A673 (cell line): ENCODE data around the gene C16orf54. TPM values are rescaled to one million over a fixed set of nuclear protein-coding genes. Genes with fewer than 3 reads are reported as not detected.
"Not testable (repeated sequence)": the region's sequence is repeated elsewhere in the genome, so short reads cannot be mapped to it uniquely, and the experiment has no call there.

Experiments
- BruUV-seq: library from RNA; stranded (reverse); fragments of 400-500 nt; replicated peaks from 2 replicates; lab custom pipeline; 2021; lab: Mats Ljungman, UMichigan
- CTCF ChIA-PET: fragments of 300-600 bp; sonication (Branson Sonifier 250); formaldehyde crosslinking; loops from one replicate; lab custom pipeline; 2022; ENCODE audit warnings: antibody characterized with exemption; lab: Charles Lee
- POLR2A ChIA-PET: fragments of 300-600 bp; sonication (Branson Sonifier 250); formaldehyde crosslinking; loops from one replicate; lab custom pipeline; 2022; ENCODE audit warnings: antibody characterized with exemption; ENCODE audit not compliant: low non-redundant PET; lab: Charles Lee
- DNase-seq: peaks from one replicate; pipeline ENCODE4 v3.0.0-alpha.2; 2015; ENCODE audit warnings: low spot score
- H3K27ac ChIP-seq: fragments of 200-600 bp; sonication (generic); 2 replicates; pipeline ENCODE4 v1.5.1; 2016; ENCODE audit warnings: mixed run types, low read depth, mild to moderate bottlenecking, mixed read lengths, antibody characterized with exemption, low read length; ENCODE audit not compliant: poor library complexity, severe bottlenecking
- H3K27me3 ChIP-seq: fragments of 200-600 bp; sonication (generic); replicated peaks from 2 replicates; pipeline ENCODE4 v1.6.1; 2017; ENCODE audit warnings: mixed run types, low read depth, mild to moderate bottlenecking, mixed read lengths, antibody characterized with exemption, low read length; ENCODE audit not compliant: insufficient read depth, poor library complexity
- H3K36me3 ChIP-seq: fragments of 200-600 bp; sonication (generic); 2 replicates; pipeline ENCODE4 v1.6.1; 2016; ENCODE audit warnings: mixed run types, mild to moderate bottlenecking, mixed read lengths, antibody characterized with exemption, low read length; ENCODE audit not compliant: insufficient read depth, poor library complexity, severe bottlenecking
- H3K4me1 ChIP-seq: fragments of 200-600 bp; sonication (generic); 2 replicates; pipeline ENCODE4 v1.6.1; 2017; ENCODE audit warnings: mixed run types, mild to moderate bottlenecking, mixed read lengths, antibody characterized with exemption, low read length; ENCODE audit not compliant: insufficient read depth, poor library complexity, severe bottlenecking
- H3K4me3 ChIP-seq: fragments of 200-600 bp; sonication (generic); 2 replicates; pipeline ENCODE4 v1.5.1; 2016; ENCODE audit warnings: low read depth, mixed run types, mild to moderate bottlenecking, mixed read lengths, low read length; ENCODE audit not compliant: poor library complexity, severe bottlenecking
- H3K9me3 ChIP-seq: fragments of 200-600 bp; sonication (generic); 2 replicates; pipeline ENCODE4 v1.6.1; 2016; ENCODE audit warnings: mixed run types, low read depth, mild to moderate bottlenecking, mixed read lengths, antibody characterized with exemption, low read length; ENCODE audit not compliant: poor library complexity, severe bottlenecking
- CTCF ChIP-seq: fragments of 300-800, 200-600 bp; sonication (generic); conservative IDR thresholded peaks from 2 replicates; pipeline ENCODE4 v1.5.1; 2017; ENCODE audit warnings: low read depth, mild to moderate bottlenecking, antibody characterized with exemption, low read length, moderate library complexity, mixed read lengths
- EZH2 ChIP-seq: fragments of 200-600 bp; sonication (generic); IDR thresholded peaks from 2 replicates; pipeline ENCODE4 v1.6.1; 2017; ENCODE audit warnings: borderline replicate concordance, low read depth, mild to moderate bottlenecking, mixed read lengths, antibody characterized with exemption, low read length; ENCODE audit not compliant: poor library complexity, severe bottlenecking
- intact Hi-C: fragments of 100-400 bp; cut with micrococcal nuclease; formaldehyde crosslinking; loops from one replicate; pipeline ENCODE4 v1.10.0; 2022; ENCODE audit not compliant: unreplicated experiment
- total RNA-seq: library from RNA; stranded (reverse); gene quantifications from 2 replicates; pipeline ENCODE4 v1.2.3, GENCODE V29; 2021

Gene C16orf54
- total RNA-seq, 1 experiment from 2014 or later: not detected

GRCh38 chr16:29696881-29697331, 48.9 kb downstream of the C16orf54 start:
- no peak for TF ChIP-seq CTCF
- TF ChIP-seq EZH2: no peak
- no peaks in the 10 kb centered on the region for H3K27me3 ChIP-seq
- peaks cover 4% of the 10 kb centered on the region for H3K4me1 ChIP-seq
- H3K36me3 ChIP-seq: no peaks in the 10 kb centered on the region
- DNase-seq: no peak
- no peak overlapping the region for H3K4me3 ChIP-seq
- no peak overlapping the region for H3K27ac ChIP-seq
- POLR2A ChIA-PET: no interaction called here
- BruUV-seq: no TSS peak
- CTCF ChIA-PET: interaction anchor here (0.6 kb wide), 1 partner anchor 15 kb away, joined by 3 read pairs; no protein-coding TSS in a partner anchor
- no peaks in the 10 kb centered on the region for H3K9me3 ChIP-seq
- intact Hi-C loops: no loop called here

GRCh38 chr16:29695675-29696074, 50.1 kb downstream of the C16orf54 start:
- H3K4me3 ChIP-seq, H3K27ac ChIP-seq, H3K36me3 ChIP-seq, CTCF ChIA-PET, H3K9me3 ChIP-seq, POLR2A ChIA-PET, BruUV-seq, H3K27me3 ChIP-seq, H3K4me1 ChIP-seq, intact Hi-C loops, DNase-seq: not testable (repeated sequence)

GRCh38 chr16:29694384-29695195, 51.2 kb downstream of the C16orf54 start:
- TF ChIP-seq EZH2: no peak
- TF ChIP-seq CTCF: no peak
- no peaks in the 10 kb centered on the region for H3K36me3 ChIP-seq
- no peaks in the 10 kb centered on the region for H3K9me3 ChIP-seq
- intact Hi-C loops: no loop called here
- H3K27me3 ChIP-seq: no peaks in the 10 kb centered on the region
- no peak overlapping the region for H3K4me3 ChIP-seq
- ChIA-PET CTCF (no interaction called here), POLR2A (interaction anchor here (0.6 kb wide), 2 partner anchors 170 to 414 kb away, joined by 4 to 6 read pairs; no protein-coding TSS in a partner anchor)
- no peaks in the 10 kb centered on the region for H3K4me1 ChIP-seq
- DNase-seq: no peak
- BruUV-seq: no TSS peak
- H3K27ac ChIP-seq: no peak overlapping the region

- POLR2A ChIA-PET, H3K27me3 ChIP-seq, H3K4me1 ChIP-seq, DNase-seq, H3K4me3 ChIP-seq, intact Hi-C loops, H3K36me3 ChIP-seq, H3K27ac ChIP-seq, BruUV-seq, H3K9me3 ChIP-seq: not testable (repeated sequence)
- CTCF ChIA-PET: interaction anchor here (0.6 kb wide), 1 partner anchor 11 kb away, joined by 3 read pairs; no protein-coding TSS in a partner anchor
Observed at GRCh38 chr16:29692606-29693005, 53.2 kb downstream of the C16orf54 start.

Other genes starting within 250 kb of the C16orf54 start
- 68.6 and 73.2 TPM in 2 replicates for gene NPIPB12, start 239.6 kb downstream of the C16orf54 start, total RNA-seq
- gene SPN, start 82.7 kb downstream of the C16orf54 start, total RNA-seq: not detected in 2 replicates
- gene QPRT, start 66.8 kb downstream of the C16orf54 start, total RNA-seq: 31.1 and 48.3 TPM in 2 replicates
- not detected in 2 replicates for gene ZG16, start 32.3 kb upstream of the C16orf54 start, total RNA-seq
- 171 and 186 TPM in 2 replicates for gene KIF22, start 44.8 kb upstream of the C16orf54 start, total RNA-seq
- 457 and 516 TPM in 2 replicates for gene MAZ, start 60.5 kb upstream of the C16orf54 start, total RNA-seq
- 9.0 TPM in 2 replicates for gene PRRT2, start 66.2 kb upstream of the C16orf54 start, total RNA-seq
- gene PAGR1, start 70.2 kb upstream of the C16orf54 start, total RNA-seq: 47.4 and 50.0 TPM in 2 replicates
- 5.6 and 7.1 TPM in 2 replicates for gene MVP, start 74.5 kb upstream of the C16orf54 start, total RNA-seq
- gene CDIPT, start 117.2 kb upstream of the C16orf54 start, total RNA-seq: 51.7 and 55.6 TPM in 2 replicates
- 7.0 and 9.1 TPM in 2 replicates for gene SEZ6L2, start 153.6 kb upstream of the C16orf54 start, total RNA-seq
- gene ASPHD1, start 154.5 kb upstream of the C16orf54 start, total RNA-seq: 2.0 and 2.5 TPM in 2 replicates
- 32.4 and 33.3 TPM in 2 replicates for gene KCTD13, start 180.2 kb upstream of the C16orf54 start, total RNA-seq
- 48.3 and 52.7 TPM in 2 replicates for gene TMEM219, start 216.1 kb upstream of the C16orf54 start, total RNA-seq
- 49.9 and 50.2 TPM in 2 replicates for gene TAOK2, start 227.9 kb upstream of the C16orf54 start, total RNA-seq
- 29.7 and 33.2 TPM in 2 replicates for gene HIRIP3, start 249.6 kb upstream of the C16orf54 start, total RNA-seq